Testis (tissue), 3 donors: ENCODE results near the gene IMPG2. TPM values are rescaled to one million over a fixed set of nuclear protein-coding genes. Genes with fewer than 3 reads are reported as not detected.
"Not testable (repeated sequence)": the region's sequence is repeated elsewhere in the genome, so short reads cannot be mapped to it uniquely, and the experiment has no call there.

Source experiments
- DNase-seq: peaks from one replicate; pipeline ENCODE4 v3.0.0-alpha.2; 2019
- H3K27ac ChIP-seq, 2 donors: fragments of 200-600 bp; sonication (generic); one replicate each; pipeline ENCODE4 v1.5.1; 2019
- H3K27me3 ChIP-seq: fragments of 200-600 bp; sonication (generic); one replicate; pipeline ENCODE4 v1.5.1; 2019
- H3K36me3 ChIP-seq: fragments of 200-600 bp; sonication (generic); one replicate; pipeline ENCODE4 v1.5.1; 2017; ENCODE audit warnings: low read depth; ENCODE audit errors: missing control alignments
- H3K4me1 ChIP-seq: fragments of 200-600 bp; sonication (generic); one replicate; pipeline ENCODE4 v1.5.1; 2019
- H3K4me3 ChIP-seq, 2 donors: fragments of 200-600 bp; sonication (generic); one replicate each; pipeline ENCODE4 v1.5.1; 2017 to 2019
- H3K9me3 ChIP-seq: fragments of 200-600 bp; sonication (generic); one replicate; pipeline ENCODE4 v1.5.1; 2017
- CTCF ChIP-seq, 3 experiments: fragments of 450-650 bp in 2 of 3; fragments of 200-600 bp in 1 of 3; sonication (generic) in 1 of 3; IDR thresholded peaks; one replicate each; pipeline ENCODE4 v1.5.1; 2016 to 2019; ENCODE audit warnings: antibody characterized with exemption in 3 of 3, mild to moderate bottlenecking in 2 of 3, moderate library complexity in 1 of 3
- POLR2A ChIP-seq: fragments of 450-650 bp; IDR thresholded peaks from one replicate; pipeline ENCODE4 v1.6.1; 2017; ENCODE audit warnings: antibody characterized with exemption, mild to moderate bottlenecking, moderate library complexity
- WGBS, 2 donors: methylation state at CpG; one replicate each; pipeline ENCODE4 v1.1.5; 2018; 5-methylcytosine and 5-hydroxymethylcytosine counted together
- intact Hi-C: fragments of 100-400 bp; cut with DNase I; formaldehyde crosslinking; loops from one replicate; pipeline ENCODE4 v1.15.1; 2023; ENCODE audit warnings: low total_unique reads
- polyA plus RNA-seq: library from polyadenylated mRNA; stranded (reverse); fragments of 350-450 nt; fragmentation: Illumina TruSeq; extraction: RNeasy Lipid Tissue Mini Kit (QIAGEN cat#74804); gene quantifications from one replicate; pipeline ENCODE4 v1.2.3, GENCODE V29; 2014; ENCODE audit warnings: low read depth, low replicate concordance; ENCODE audit not compliant: insufficient read depth
- total RNA-seq, 2 donors: library from RNA; depleted of rRNA; stranded (reverse); fragments of >200 nt; gene quantifications; one replicate each; pipeline ENCODE4 v1.2.3, GENCODE V29; 2016

IMPG2 gene
- total and polyA plus RNA-seq, 3 donors from 2014 or later, result 0.39 to 0.53 (median 0.50) TPM

GRCh38 chr3:101311676-101312075 lies 8.7 kb downstream of the IMPG2 start:
- Histone ChIP-seq H3K27ac (no peak overlapping the region), H3K4me3 (no peak overlapping the region), H3K27me3 (no peaks in the 10 kb centered on the region), H3K36me3 (no peaks in the 10 kb centered on the region), H3K9me3 (no peaks in the 10 kb centered on the region), H3K4me1 (no peaks in the 10 kb centered on the region)
- DNase-seq, result no peak
- intact Hi-C loops, result no loop called here
- 65 to 80% methylated on average over 2 of the region's 2 CpGs for WGBS, 2 donors
- TF ChIP-seq CTCF (IDR thresholded peaks at IDR 0.05) (no peak), POLR2A (no peak)

- TF ChIP-seq POLR2A (no peak), CTCF (IDR thresholded peaks at IDR 0.05) (no peak)
- Histone ChIP-seq H3K9me3 (no peaks in the 10 kb centered on the region), H3K4me3 (no peak overlapping the region), H3K27me3 (no peaks in the 10 kb centered on the region), H3K36me3 (no peaks in the 10 kb centered on the region), H3K4me1 (no peaks in the 10 kb centered on the region), H3K27ac (no peak overlapping the region)
- DNase-seq, result no peak
- intact Hi-C loops, result no loop called here
These were observed 9.4 kb downstream of the IMPG2 start for GRCh38 chr3:101310978-101311375.

- H3K27ac ChIP-seq, H3K4me3 ChIP-seq, intact Hi-C loops, H3K4me1 ChIP-seq, H3K9me3 ChIP-seq, DNase-seq, H3K27me3 ChIP-seq, H3K36me3 ChIP-seq: not testable (repeated sequence)
These were observed 12.1 kb downstream of the IMPG2 start for GRCh38 chr3:101308147-101308772.

- no peaks in the 10 kb centered on the region for H3K9me3 ChIP-seq
- no peak for TF ChIP-seq CTCF (IDR thresholded peaks at IDR 0.05)
- TF ChIP-seq POLR2A, result no peak
- no peaks in the 10 kb centered on the region for H3K27me3 ChIP-seq
- intact Hi-C loops, result no loop called here
- H3K4me3 ChIP-seq, result no peak overlapping the region
- H3K4me1 ChIP-seq, result no peaks in the 10 kb centered on the region
- no peaks in the 10 kb centered on the region for H3K36me3 ChIP-seq
- no peak overlapping the region for H3K27ac ChIP-seq
- no peak for DNase-seq
These were observed 16.5 kb downstream of the IMPG2 start for GRCh38 chr3:101303836-101304235.

- Histone ChIP-seq H3K4me1 (no peaks in the 10 kb centered on the region), H3K9me3 (no peaks in the 10 kb centered on the region), H3K36me3 (no peaks in the 10 kb centered on the region), H3K4me3 (no peak overlapping the region), H3K27ac (no peak overlapping the region), H3K27me3 (no peaks in the 10 kb centered on the region)
- intact Hi-C loops, result no loop called here
- DNase-seq, result no peak
- no peak for TF ChIP-seq POLR2A
- no peak for TF ChIP-seq CTCF (IDR thresholded peaks at IDR 0.05)
- WGBS, 2 donors, result 61 to 72% methylated on average over 5 of the region's 5 CpGs
These were observed 17.2 kb downstream of the IMPG2 start for GRCh38 chr3:101303089-101303731.
